Effector memory CD4-positive, alpha-beta T cell (primary cell): ENCODE measurements around the gene SMOC2.

Experiments
- DNase-seq, 3 donors: peaks; one replicate each; pipeline ENCODE4 v3.0.0-alpha.2; 2020
- H3K27ac ChIP-seq: 2 replicates; pipeline ENCODE4 v1.7.0; 2013; ENCODE audit warnings: mild to moderate bottlenecking, low read length, moderate library complexity; ENCODE audit not compliant: insufficient read depth, poor library complexity, severe bottlenecking
- H3K27me3 ChIP-seq: replicated peaks from 2 replicates; pipeline ENCODE4 v1.7.0; 2013; ENCODE audit warnings: mild to moderate bottlenecking, low read length; ENCODE audit not compliant: insufficient read depth, control insufficient read depth, poor library complexity, severe bottlenecking
- H3K36me3 ChIP-seq: 2 replicates; pipeline ENCODE4 v1.7.0; 2013; ENCODE audit warnings: mild to moderate bottlenecking, low read length, moderate library complexity; ENCODE audit not compliant: control insufficient read depth, insufficient read depth
- H3K4me1 ChIP-seq: 2 replicates; pipeline ENCODE4 v1.7.0; 2013; ENCODE audit warnings: low read length, mild to moderate bottlenecking; ENCODE audit not compliant: control insufficient read depth, insufficient read depth, poor library complexity, severe bottlenecking
- H3K4me3 ChIP-seq: 2 replicates; pipeline ENCODE4 v1.7.0; 2013; ENCODE audit warnings: low read length, low read depth, mild to moderate bottlenecking; ENCODE audit not compliant: insufficient read depth, poor library complexity, severe bottlenecking
- H3K9me3 ChIP-seq: 2 replicates; pipeline ENCODE4 v1.7.0; 2013; ENCODE audit warnings: mild to moderate bottlenecking, low read length, moderate library complexity; ENCODE audit not compliant: control insufficient read depth

Gene SMOC2

GRCh38 chr6:168415098-168415992 lies 25.6 kb upstream of the SMOC2 start:
- Histone ChIP-seq H3K27ac (no peak overlapping the region), H3K9me3 (no peaks in the 10 kb centered on the region), H3K4me3 (no peak overlapping the region), H3K27me3 (no peaks in the 10 kb centered on the region), H3K36me3 (no peaks in the 10 kb centered on the region), H3K4me1 (no peaks in the 10 kb centered on the region)
- DNase-seq: no peak

DNA sequence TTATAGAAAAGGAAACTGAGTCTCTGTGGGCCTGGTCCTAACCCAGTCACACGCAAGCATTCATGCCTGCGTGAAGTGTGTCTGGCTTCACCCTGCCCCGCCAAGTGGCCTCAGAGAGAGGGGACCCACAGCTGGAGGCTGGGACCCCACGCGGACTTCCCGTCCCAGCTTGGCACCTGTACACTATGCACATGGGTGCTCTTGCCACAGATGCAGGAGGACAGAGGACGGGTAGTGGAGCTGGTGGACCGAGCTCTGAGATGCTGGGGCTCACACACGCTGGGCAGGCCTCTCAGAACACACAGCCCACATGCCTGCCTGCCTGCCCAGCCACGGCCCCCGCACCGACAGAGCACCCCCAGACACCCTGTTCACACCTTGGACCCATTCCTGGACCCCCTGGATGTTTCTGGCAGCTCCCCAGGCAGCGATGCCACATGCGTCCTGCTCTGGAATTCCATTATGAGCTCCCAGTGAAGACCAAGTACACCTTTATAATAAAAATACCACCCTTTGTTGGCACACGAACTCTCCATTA lies 24.9 kb upstream of the SMOC2 start:
- Histone ChIP-seq H3K36me3 (no peaks in the 10 kb centered on the region), H3K27me3 (no peaks in the 10 kb centered on the region), H3K27ac (no peak overlapping the region), H3K9me3 (no peaks in the 10 kb centered on the region), H3K4me3 (no peak overlapping the region), H3K4me1 (no peaks in the 10 kb centered on the region)
- no peak for DNase-seq

DNA sequence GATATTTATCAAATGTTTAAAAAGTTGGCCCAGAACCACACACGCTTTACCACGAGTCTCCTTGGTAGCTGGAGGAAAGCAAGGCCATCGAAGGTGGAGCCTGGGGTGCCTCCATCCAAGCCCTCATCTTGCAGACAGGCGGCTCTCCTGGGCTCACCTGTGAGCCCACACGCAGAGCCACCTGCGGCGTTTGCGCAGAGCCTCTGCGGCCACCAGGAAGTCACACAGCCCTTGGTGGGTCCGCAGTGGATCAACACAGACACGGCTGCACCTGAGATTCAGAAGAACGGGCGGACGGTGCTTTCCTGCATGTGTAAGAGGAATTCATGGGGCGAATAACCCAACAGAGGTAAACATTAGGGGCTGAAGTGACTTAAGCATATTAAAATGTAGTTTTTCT lies 24.5 kb upstream of the SMOC2 start:
- Histone ChIP-seq H3K9me3 (no peaks in the 10 kb centered on the region), H3K27ac (no peak overlapping the region), H3K27me3 (no peaks in the 10 kb centered on the region), H3K36me3 (no peaks in the 10 kb centered on the region), H3K4me1 (no peaks in the 10 kb centered on the region), H3K4me3 (no peak overlapping the region)
- no peak for DNase-seq

DNA sequence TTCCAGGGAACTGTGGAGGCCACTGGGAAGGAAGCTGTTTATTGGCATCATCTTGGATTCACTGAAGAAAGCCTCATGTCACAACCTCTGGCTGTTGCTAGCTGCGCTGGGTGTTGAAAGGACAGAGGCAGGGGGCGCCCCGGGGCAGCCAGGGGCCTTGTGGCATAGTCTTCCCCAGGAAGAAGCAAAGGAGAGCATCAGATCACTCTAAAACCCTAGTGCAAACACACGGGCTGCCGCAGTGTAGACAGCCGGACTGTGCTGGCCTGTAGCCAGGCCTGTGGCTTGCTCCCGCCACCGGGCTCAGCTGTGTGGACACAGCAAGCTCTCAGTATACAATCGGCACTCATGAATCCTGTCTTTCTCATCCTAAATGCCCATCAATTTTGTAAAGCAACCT lies 23.8 kb upstream of the SMOC2 start:
- no peak for DNase-seq
- no peaks in the 10 kb centered on the region for H3K36me3 ChIP-seq
- no peak overlapping the region for H3K4me3 ChIP-seq
- no peaks in the 10 kb centered on the region for H3K27me3 ChIP-seq
- H3K4me1 ChIP-seq: no peaks in the 10 kb centered on the region
- no peaks in the 10 kb centered on the region for H3K9me3 ChIP-seq
- H3K27ac ChIP-seq: no peak overlapping the region

- Histone ChIP-seq H3K36me3 (no peaks in the 10 kb centered on the region), H3K9me3 (no peaks in the 10 kb centered on the region), H3K4me1 (no peaks in the 10 kb centered on the region), H3K27ac (no peak overlapping the region), H3K27me3 (no peaks in the 10 kb centered on the region), H3K4me3 (no peak overlapping the region)
- DNase-seq: no peak
These were observed 23.1 kb upstream of the SMOC2 start for GRCh38 chr6:168417679-168418557.

DNA sequence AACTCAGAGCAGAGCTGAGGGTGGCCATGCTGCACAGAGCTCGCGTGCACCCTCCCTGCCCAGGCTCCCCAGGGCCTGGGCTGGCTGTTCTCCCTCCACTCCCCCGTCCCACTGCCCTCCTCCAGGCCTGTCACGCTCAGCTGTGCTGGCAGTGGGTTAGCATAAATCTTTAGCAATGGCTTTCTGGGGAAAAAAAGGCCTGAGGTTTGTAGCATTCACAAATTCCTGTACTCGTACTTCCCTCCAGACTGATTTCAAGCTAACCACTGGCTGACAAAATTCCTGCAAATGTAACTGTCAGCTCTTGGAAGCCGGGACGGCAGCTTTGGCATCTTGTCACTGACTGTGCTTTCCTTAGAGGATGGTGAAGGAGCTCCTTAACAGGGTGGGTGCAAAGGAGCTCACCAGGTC lies 22.3 kb upstream of the SMOC2 start:
- DNase-seq: no peak
- Histone ChIP-seq H3K9me3 (no peaks in the 10 kb centered on the region), H3K27me3 (no peaks in the 10 kb centered on the region), H3K27ac (no peak overlapping the region), H3K36me3 (no peaks in the 10 kb centered on the region), H3K4me3 (no peak overlapping the region), H3K4me1 (no peaks in the 10 kb centered on the region)

- DNase-seq: no peak
- Histone ChIP-seq H3K27ac (no peak overlapping the region), H3K36me3 (no peaks in the 10 kb centered on the region), H3K9me3 (no peaks in the 10 kb centered on the region), H3K27me3 (no peaks in the 10 kb centered on the region), H3K4me3 (no peak overlapping the region), H3K4me1 (no peaks in the 10 kb centered on the region)
These were observed 21.4 kb upstream of the SMOC2 start for GRCh38 chr6:168419569-168419968.

DNA sequence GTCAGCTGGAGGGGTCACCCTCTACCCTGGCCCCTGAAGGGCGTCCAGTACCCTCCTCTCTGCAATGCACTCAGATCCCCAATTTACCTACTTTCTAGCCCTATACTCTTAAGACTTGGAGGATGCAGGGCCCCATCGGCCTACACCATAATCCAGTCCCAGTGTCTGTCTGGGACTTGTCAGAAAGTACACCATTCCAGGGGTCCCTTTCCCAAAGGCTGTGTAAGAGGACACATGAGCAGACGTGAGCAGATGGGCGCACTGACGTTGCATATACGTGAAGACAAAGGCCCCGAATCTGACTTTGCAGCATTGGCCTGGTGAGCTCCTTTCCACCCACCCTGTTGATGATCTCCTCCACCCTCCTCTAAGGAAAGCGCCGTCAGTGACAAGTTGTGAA lies 20.9 kb upstream of the SMOC2 start:
- Histone ChIP-seq H3K27ac (no peak overlapping the region), H3K36me3 (no peaks in the 10 kb centered on the region), H3K4me1 (no peaks in the 10 kb centered on the region), H3K27me3 (no peaks in the 10 kb centered on the region), H3K9me3 (no peaks in the 10 kb centered on the region), H3K4me3 (no peak overlapping the region)
- no peak for DNase-seq

GRCh38 chr6:168420706-168421105 lies 20.3 kb upstream of the SMOC2 start:
- Histone ChIP-seq H3K27ac (no peak overlapping the region), H3K4me1 (no peaks in the 10 kb centered on the region), H3K4me3 (no peak overlapping the region), H3K27me3 (no peaks in the 10 kb centered on the region), H3K36me3 (no peaks in the 10 kb centered on the region), H3K9me3 (no peaks in the 10 kb centered on the region)
- DNase-seq: no peak

GRCh38 chr6:168427184-168427583 lies 13.8 kb upstream of the SMOC2 start:
- Histone ChIP-seq H3K4me3 (no peak overlapping the region), H3K9me3 (no peaks in the 10 kb centered on the region), H3K36me3 (no peaks in the 10 kb centered on the region), H3K27me3 (no peaks in the 10 kb centered on the region), H3K27ac (no peak overlapping the region), H3K4me1 (no peaks in the 10 kb centered on the region)
- DNase-seq: no peak
